ENCODE measurements around the gene HEXIM2.

The HEXIM2 gene, protein sequence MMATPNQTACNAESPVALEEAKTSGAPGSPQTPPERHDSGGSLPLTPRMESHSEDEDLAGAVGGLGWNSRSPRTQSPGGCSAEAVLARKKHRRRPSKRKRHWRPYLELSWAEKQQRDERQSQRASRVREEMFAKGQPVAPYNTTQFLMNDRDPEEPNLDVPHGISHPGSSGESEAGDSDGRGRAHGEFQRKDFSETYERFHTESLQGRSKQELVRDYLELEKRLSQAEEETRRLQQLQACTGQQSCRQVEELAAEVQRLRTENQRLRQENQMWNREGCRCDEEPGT

DNA sequence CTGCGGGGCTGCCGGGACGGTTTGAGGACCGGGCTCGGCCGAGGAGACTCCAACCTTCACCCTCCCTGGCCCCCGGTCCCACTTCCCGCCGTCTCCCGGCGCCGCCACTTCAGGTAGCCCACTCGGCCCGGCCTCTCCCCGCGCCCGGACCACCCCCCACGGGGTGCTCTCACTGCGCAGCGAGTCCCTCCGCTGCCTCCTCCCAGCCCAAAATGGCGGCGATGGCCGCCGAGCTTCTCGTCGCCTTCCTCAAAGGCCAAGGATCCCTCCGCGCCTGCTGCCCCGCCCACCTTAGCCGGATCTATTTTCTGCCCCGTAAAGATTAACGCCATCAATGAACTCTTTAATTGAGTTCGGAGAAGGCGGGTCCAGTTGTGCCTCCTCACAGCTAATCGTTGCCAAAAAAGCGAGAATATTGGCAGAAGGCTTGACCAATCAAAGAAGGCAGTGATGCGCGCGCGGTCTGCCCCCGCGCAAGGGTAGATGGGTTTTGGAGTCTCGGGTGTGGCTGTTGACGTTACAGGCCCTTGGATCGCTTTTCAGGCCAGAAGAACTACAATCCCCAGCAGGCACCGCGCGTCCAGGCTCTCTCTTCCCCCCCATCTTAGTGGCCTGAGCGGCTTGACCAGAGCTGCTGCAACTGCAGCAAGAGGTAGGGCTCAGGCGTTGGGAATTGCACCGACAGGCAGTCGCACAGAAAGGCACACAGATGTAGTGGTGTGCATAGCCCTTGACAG, at the start of gene HEXIM2:
TSS of gene HEXIM2 (plus strand) at position 588 of the 737 bp plus-strand sequence. CDS start 919 bp downstream, outside the sequence.
- Histone ChIP-seq H3K4me3 (ENCODE audit: low read depth in 1 of 2, low read length in 2 of 2) (peak within 1 kb of the TSS; percentile 76 to 98), H3K9me3 (ENCODE audit: control insufficient read depth in 1 of 2, low read length in 2 of 2) (no peaks in the 10 kb centered on the region), H3K4me1 (ENCODE audit: control insufficient read depth in 1 of 2, insufficient read depth in 2 of 2, low read length in 2 of 2) (peaks cover 7 to 44% of the 10 kb centered on the region in 2 donors), H3K36me3 (ENCODE audit: control insufficient read depth in 1 of 2, insufficient read depth in 2 of 2, low read length in 2 of 2) (peaks cover 0 to 6% of the 10 kb centered on the region in 2 donors), H3K27me3 (ENCODE audit: low read depth, low read length) (no peaks in the 10 kb centered on the region), H3K27ac (ENCODE audit: low read length) (peak within 1 kb of the TSS; percentile 99)

DNA sequence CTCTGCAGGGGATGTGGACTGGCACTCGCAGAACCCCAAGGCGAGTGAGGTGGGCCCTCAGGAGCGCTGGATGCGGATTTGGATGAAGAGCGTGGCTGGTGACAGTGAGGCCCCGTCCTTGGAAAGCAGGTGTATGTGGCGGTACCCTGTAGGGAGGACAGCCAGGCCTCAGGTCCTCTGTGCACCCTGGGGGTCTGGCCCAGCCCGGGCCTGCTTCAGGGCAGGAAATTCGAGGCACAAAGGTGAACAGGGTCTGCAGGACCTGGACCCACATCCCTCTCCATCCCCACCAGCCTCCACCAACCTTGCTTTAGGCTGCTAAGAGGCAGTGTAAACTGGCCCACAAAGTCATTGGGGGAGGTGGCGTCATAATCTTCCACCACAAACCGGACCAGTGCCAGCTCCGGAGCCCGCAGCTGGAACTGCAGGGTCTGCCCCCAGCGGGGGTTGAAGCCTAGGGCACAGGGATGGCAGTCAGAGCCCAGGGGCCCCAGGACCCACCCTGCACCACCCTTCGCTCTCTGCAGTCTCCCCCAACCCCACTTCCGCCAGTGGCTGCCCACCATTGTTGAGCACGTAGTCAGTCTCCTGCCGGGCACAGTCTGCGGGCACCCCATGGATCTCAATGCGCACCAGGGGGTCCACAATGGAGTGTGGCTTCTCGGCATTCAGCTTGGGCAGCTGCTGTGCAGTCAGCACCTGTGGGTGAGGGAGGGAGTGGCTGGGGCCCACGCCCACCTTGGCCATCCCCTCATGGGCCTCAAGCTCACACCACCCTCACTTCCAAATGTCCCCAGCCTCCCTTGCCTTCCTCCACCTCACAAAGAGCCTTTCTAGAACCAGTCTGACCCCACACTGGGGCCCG, 48.9 kb upstream of the HEXIM2 start:
- H3K27ac ChIP-seq (ENCODE audit: low read length) = no peak overlapping the region
- no peak overlapping the region for H3K4me3 ChIP-seq (ENCODE audit: low read depth in 1 of 2, low read length in 2 of 2)
- H3K36me3 ChIP-seq (ENCODE audit: control insufficient read depth in 1 of 2, insufficient read depth in 2 of 2, low read length in 2 of 2) = peaks cover 0 to 17% of the 10 kb centered on the region in 2 donors
- H3K4me1 ChIP-seq (ENCODE audit: control insufficient read depth in 1 of 2, insufficient read depth in 2 of 2, low read length in 2 of 2) = peaks cover 0 to 13% of the 10 kb centered on the region in 2 donors
- H3K27me3 ChIP-seq (ENCODE audit: low read depth, low read length) = no peaks in the 10 kb centered on the region
- H3K9me3 ChIP-seq (ENCODE audit: control insufficient read depth in 1 of 2, low read length in 2 of 2) = no peaks in the 10 kb centered on the region

DNA sequence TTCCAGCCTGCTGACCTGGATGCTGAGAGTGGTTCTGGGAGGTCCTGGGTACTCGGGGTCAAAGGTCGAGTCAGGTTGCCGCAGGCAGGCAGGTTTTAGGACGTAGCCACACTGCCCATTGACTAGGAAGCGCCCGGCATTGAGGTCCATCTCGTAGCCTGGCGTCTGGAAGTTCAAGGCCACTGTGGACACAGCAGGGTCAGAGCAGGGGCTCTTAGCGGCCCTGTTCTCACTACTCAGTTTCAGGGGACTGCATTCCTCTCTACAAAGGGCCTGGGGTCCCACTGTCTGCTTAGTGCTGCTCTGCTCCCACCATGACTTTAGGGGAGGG, 48.3 kb upstream of the HEXIM2 start:
- Histone ChIP-seq H3K36me3 (ENCODE audit: control insufficient read depth in 1 of 2, insufficient read depth in 2 of 2, low read length in 2 of 2) (peaks cover 0 to 16% of the 10 kb centered on the region in 2 donors), H3K27ac (ENCODE audit: low read length) (no peak overlapping the region), H3K4me1 (ENCODE audit: control insufficient read depth in 1 of 2, insufficient read depth in 2 of 2, low read length in 2 of 2) (peaks cover 0 to 9% of the 10 kb centered on the region in 2 donors)

DNA sequence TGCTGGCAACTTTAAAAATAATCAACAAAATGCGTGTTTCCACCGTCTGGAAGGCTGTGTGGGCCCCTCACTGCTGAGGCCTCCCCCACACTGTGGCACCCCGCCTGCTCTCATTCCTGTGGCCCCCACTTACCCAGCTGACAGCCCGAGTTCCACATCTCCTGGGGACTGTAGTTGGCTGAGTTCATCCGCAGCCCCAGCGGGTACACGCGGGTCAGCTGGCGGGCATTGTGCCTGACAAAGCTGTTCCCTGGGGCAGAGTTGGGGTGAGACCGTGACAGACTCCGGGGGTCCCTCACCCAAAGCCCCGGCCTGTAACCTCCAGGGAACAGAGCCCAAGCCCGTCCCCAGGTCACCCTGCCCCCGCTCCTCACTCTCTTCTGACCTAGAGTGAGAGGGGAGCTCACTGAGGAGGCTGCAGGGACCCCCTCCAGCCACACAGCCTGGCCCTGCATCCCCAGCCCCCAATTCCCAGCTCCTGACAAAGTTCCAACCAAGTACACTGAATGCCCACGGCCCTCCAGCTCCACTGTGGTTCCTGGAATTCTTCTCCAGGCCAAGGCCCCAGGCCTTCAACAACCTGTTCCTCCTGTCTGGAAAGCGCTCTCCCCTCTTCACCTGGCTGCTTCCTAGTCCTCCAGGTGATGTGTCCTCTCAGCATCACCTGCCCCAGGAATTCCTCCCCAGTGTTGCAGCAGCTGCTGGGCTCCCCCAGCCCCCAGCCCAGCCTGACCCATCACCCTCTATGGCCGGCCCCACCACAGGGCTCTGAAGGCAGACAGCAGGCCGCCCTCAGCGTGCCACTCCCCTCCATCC, 47.4 kb upstream of the HEXIM2 start:
- Histone ChIP-seq H3K9me3 (ENCODE audit: control insufficient read depth in 1 of 2, low read length in 2 of 2) (no peaks in the 10 kb centered on the region), H3K4me3 (ENCODE audit: low read depth in 1 of 2, low read length in 2 of 2) (no peak overlapping the region), H3K36me3 (ENCODE audit: control insufficient read depth in 1 of 2, insufficient read depth in 2 of 2, low read length in 2 of 2) (peaks cover 0 to 14% of the 10 kb centered on the region in 2 donors), H3K4me1 (ENCODE audit: control insufficient read depth in 1 of 2, insufficient read depth in 2 of 2, low read length in 2 of 2) (peaks cover 0 to 9% of the 10 kb centered on the region in 2 donors), H3K27ac (ENCODE audit: low read length) (no peak overlapping the region), H3K27me3 (ENCODE audit: low read depth, low read length) (no peaks in the 10 kb centered on the region)

More for the DNA sequence above, 48.3 kb upstream of the HEXIM2 start:
- Histone ChIP-seq H3K27me3 (ENCODE audit: low read depth, low read length) (no peaks in the 10 kb centered on the region), H3K4me3 (ENCODE audit: low read depth in 1 of 2, low read length in 2 of 2) (no peak overlapping the region), H3K9me3 (ENCODE audit: control insufficient read depth in 1 of 2, low read length in 2 of 2) (no peaks in the 10 kb centered on the region)

DNA sequence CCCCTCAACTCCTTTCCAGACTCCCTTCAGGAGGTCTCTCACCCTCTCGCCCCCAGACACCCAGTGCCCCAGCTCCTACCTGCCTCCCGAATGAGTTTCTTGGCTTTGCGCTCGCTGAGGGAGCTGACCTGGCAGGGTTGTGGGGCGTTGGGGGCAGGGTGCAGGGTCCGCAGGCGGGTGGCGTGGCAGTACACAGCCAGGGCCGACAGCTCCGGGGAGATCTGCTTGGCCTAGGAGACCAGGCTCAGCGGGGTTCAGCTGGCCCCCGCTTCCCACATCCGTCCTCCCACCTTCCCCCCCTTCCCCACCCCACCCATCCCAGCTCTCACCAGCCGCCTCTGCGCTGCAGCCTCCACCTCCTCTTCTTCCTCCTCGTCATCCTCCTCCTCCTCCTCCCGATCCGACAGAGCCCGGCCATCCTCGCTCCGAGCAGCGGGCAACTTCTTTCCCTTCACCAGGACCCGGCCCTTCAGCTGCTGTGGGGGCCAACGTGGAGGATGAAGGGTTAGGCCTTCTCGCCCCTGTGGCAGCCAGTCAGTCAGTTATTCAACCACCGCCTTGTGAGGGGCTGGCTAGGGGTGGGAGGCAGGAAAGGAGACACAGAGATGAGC, 46.6 kb upstream of the HEXIM2 start:
- no peak overlapping the region for H3K4me3 ChIP-seq (ENCODE audit: low read depth in 1 of 2, low read length in 2 of 2)
- H3K36me3 ChIP-seq (ENCODE audit: control insufficient read depth in 1 of 2, insufficient read depth in 2 of 2, low read length in 2 of 2) = peaks cover 0 to 22% of the 10 kb centered on the region in 2 donors
- H3K4me1 ChIP-seq (ENCODE audit: control insufficient read depth in 1 of 2, insufficient read depth in 2 of 2, low read length in 2 of 2) = peaks cover 0 to 9% of the 10 kb centered on the region in 2 donors
- no peaks in the 10 kb centered on the region for H3K27me3 ChIP-seq (ENCODE audit: low read depth, low read length)
- no peak overlapping the region for H3K27ac ChIP-seq (ENCODE audit: low read length)
- H3K9me3 ChIP-seq (ENCODE audit: control insufficient read depth in 1 of 2, low read length in 2 of 2) = no peaks in the 10 kb centered on the region

DNA sequence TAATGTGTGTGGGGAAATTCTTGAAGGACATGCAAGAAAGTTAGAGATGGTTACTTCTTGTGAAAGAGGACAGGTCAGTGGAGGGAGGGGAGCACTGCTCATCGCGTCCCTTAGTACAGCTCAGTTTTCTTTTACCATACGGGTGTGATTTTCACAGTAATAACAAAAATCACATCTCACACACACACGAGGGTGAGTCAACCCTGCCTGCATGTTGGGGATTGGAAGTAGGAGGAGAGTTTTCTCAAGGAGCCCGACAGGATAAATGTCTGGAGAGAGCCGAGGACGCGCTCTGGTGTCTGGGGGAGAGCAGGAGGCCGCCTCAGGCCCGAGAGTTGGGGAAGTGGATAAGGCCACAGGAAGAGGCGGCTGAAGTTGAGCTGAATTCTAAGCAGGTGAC, 45.8 kb upstream of the HEXIM2 start:
- Histone ChIP-seq H3K9me3 (ENCODE audit: control insufficient read depth in 1 of 2, low read length in 2 of 2) (no peaks in the 10 kb centered on the region), H3K36me3 (ENCODE audit: control insufficient read depth in 1 of 2, insufficient read depth in 2 of 2, low read length in 2 of 2) (peaks cover 0 to 27% of the 10 kb centered on the region in 2 donors), H3K4me3 (ENCODE audit: low read depth in 1 of 2, low read length in 2 of 2) (no peak overlapping the region), H3K4me1 (ENCODE audit: control insufficient read depth in 1 of 2, insufficient read depth in 2 of 2, low read length in 2 of 2) (peaks cover 0 to 8% of the 10 kb centered on the region in 2 donors), H3K27ac (ENCODE audit: low read length) (no peak overlapping the region), H3K27me3 (ENCODE audit: low read depth, low read length) (no peaks in the 10 kb centered on the region)

DNA sequence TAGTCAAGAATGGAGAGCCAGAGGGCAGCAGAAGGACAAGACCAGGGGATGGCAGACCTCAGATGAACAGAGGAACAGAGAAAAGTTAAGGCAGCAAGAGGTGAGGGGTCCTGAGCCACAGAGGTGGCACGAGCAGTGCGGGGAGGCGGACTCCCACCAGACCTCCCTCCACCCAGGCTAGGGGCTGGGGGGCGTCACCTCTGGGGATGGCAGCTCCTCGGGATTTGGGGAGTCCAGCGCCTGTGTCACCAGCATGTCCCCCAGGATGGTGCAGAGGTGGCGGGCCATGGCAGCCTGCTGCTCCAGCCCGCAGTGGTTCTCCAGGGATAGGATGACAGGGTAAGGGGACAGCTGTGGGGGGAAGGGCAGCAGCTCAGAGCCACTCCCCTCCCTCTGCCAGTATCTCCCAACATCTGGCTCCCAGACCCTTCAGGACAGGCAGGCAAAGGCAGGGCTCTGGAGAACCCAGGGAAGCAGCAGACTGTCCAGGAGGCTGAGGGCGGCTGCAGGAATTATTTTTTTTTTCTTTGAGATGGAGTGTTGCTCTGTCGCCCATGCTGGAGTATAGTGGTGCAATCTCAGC, 45.1 kb upstream of the HEXIM2 start:
- H3K27ac ChIP-seq (ENCODE audit: low read length) = no peak overlapping the region
- H3K36me3 ChIP-seq (ENCODE audit: control insufficient read depth in 1 of 2, insufficient read depth in 2 of 2, low read length in 2 of 2) = peaks cover 0 to 27% of the 10 kb centered on the region in 2 donors

DNA sequence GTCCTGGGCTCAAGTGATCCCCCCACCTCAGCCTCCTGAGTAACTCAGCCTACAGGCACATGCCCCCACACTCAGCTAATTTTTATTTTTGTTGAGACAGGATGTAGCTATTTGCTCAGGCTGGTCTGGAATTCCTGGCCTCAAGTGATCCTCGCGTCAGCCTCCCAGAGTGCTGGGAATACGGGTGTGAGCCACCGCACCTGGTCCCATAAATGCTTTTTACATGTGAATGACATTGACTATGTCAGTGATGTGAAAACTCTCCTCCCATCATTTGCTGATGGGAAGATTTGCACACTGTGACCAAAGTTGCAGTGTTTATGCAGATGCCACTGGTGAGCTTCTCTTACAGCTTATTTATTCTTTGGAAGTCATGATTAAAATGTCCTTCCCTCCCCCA, 44.3 kb upstream of the HEXIM2 start:
- H3K27me3 ChIP-seq (ENCODE audit: low read depth, low read length) = no peaks in the 10 kb centered on the region
- no peaks in the 10 kb centered on the region for H3K9me3 ChIP-seq (ENCODE audit: control insufficient read depth in 1 of 2, low read length in 2 of 2)
- no peaks in the 10 kb centered on the region for H3K4me1 ChIP-seq (ENCODE audit: control insufficient read depth in 1 of 2, insufficient read depth in 2 of 2, low read length in 2 of 2)
- H3K27ac ChIP-seq (ENCODE audit: low read length) = no peak overlapping the region
- H3K4me3 ChIP-seq (ENCODE audit: low read depth in 1 of 2, low read length in 2 of 2) = no peak overlapping the region
- peaks cover 0 to 27% of the 10 kb centered on the region in 2 donors for H3K36me3 ChIP-seq (ENCODE audit: control insufficient read depth in 1 of 2, insufficient read depth in 2 of 2, low read length in 2 of 2)

More for the DNA sequence above, 45.1 kb upstream of the HEXIM2 start:
- Histone ChIP-seq H3K9me3 (ENCODE audit: control insufficient read depth in 1 of 2, low read length in 2 of 2) (no peaks in the 10 kb centered on the region), H3K4me1 (ENCODE audit: control insufficient read depth in 1 of 2, insufficient read depth in 2 of 2, low read length in 2 of 2) (peaks cover 0 to 2% of the 10 kb centered on the region in 2 donors), H3K4me3 (ENCODE audit: low read depth in 1 of 2, low read length in 2 of 2) (no peak overlapping the region), H3K27me3 (ENCODE audit: low read depth, low read length) (no peaks in the 10 kb centered on the region)

DNA sequence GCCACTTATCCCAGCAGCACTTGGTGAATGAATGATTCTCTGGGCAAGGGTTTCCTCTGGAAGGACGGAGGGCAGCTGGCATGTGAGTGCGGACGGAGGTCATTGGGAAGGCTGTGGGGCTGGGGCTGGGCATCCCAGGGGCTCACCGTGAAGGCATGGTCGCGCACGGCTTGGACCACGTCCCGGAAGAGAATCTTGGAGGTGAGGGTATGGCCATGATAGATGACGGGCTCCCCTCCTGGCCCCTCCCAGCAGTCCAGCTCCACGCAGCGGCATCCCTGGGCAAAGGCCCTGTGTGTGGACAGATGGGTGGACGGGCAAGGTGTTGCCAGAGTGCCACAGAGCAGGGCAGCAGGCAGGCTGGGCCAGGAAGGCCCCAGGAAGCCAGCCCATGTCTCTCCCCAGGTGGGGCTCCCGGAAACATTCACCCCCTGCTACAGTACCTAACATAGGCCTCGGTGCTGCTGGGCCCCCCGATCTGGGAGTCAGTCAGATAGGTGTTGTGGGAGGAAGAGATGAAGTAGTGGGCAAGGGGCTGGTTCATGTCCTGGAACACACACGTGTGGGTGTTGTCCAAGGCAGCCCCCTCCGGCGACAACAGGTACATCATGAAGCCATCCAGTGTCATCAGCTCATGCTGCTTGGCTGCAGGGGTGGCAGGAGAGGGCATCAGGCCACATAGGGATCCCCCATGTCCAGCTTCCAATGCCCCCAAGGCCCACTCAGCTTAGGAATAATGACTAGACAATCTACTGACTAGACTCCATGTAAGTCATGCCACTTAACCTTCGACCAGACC, 43.6 kb upstream of the HEXIM2 start:
- Histone ChIP-seq H3K4me3 (ENCODE audit: low read depth in 1 of 2, low read length in 2 of 2) (no peak overlapping the region), H3K4me1 (ENCODE audit: control insufficient read depth in 1 of 2, insufficient read depth in 2 of 2, low read length in 2 of 2) (no peaks in the 10 kb centered on the region), H3K36me3 (ENCODE audit: control insufficient read depth in 1 of 2, insufficient read depth in 2 of 2, low read length in 2 of 2) (peaks cover 0 to 25% of the 10 kb centered on the region in 2 donors), H3K27ac (ENCODE audit: low read length) (no peak overlapping the region), H3K9me3 (ENCODE audit: control insufficient read depth in 1 of 2, low read length in 2 of 2) (no peaks in the 10 kb centered on the region), H3K27me3 (ENCODE audit: low read depth, low read length) (no peaks in the 10 kb centered on the region)
